ES-I3 (cell line): Measurements from ENCODE around the gene HMSD.

ENCODE experiments used
- H3K36me3 ChIP-seq: 2 replicates; pipeline ENCODE4 v1.6.1; 2013; ENCODE audit warnings: mild to moderate bottlenecking, low read length, control low read depth, moderate library complexity; ENCODE audit not compliant: insufficient read depth
- H3K4me1 ChIP-seq: 2 replicates; pipeline ENCODE4 v1.6.1; 2013; ENCODE audit warnings: mild to moderate bottlenecking, control low read depth, low read length; ENCODE audit not compliant: insufficient read depth
- H3K9ac ChIP-seq: 2 replicates; pipeline ENCODE4 v1.6.1; 2013; ENCODE audit warnings: low read depth, mild to moderate bottlenecking, low read length, moderate library complexity
- H3K9me3 ChIP-seq: 2 replicates; pipeline ENCODE4 v1.6.1; 2013; ENCODE audit warnings: mild to moderate bottlenecking, low read length, moderate library complexity; ENCODE audit not compliant: control insufficient read depth, insufficient read depth

Gene HMSD

DNA sequence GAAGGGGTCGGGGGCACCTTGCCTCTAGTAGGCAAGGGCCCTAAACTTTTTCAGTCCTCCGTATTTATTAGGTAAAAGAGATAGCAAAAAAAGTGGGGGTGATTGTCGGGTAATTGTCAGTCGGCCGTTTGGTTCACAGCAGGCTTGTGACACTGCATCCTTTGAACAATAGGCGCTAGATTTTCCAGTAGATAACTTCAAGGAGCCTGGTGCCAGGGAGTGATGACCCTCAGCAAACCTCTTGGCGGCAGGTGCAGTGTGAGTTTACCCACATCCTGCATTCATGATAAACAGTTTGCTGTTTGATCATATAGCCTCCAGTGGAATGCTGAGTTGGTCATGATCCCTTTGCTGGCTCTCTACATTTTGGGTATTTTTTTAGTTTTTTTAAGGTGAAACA lies 43.6 kb downstream of the HMSD start:
- H3K4me1 ChIP-seq, result no peaks in the 10 kb centered on the region
- H3K9ac ChIP-seq, result no peak overlapping the region
- peaks cover 14% of the 10 kb centered on the region for H3K9me3 ChIP-seq
- no peaks in the 10 kb centered on the region for H3K36me3 ChIP-seq

DNA sequence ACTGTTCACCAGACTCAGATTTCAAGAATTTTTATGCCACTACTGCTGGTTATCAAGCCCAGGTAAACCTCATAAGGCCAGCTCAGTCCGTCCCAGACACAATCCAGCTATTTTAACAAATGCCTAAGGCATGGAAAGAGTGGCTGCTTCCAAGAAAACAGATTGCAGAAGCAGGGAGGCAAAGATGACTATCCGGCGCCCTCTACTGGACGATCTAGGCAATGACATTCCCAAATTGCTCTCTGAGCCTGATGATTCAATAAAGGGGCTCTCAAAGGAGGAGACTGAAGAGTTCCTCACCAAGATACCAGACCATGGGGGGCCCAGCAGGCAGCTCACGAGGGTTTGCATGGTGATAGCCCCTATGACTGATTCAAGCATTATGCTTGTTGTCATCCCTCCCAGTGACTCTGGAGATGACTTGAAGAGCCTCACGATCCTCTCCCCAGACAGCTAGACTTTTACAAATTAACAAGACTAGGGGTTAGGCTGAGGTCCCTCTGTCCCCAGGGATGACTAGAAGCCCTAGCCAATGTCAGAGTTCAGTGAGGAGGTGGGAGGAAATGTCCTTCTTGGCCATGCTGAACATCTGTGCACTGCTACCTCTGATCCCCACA lies 45.8 kb downstream of the HMSD start:
- H3K4me1 ChIP-seq, result no peaks in the 10 kb centered on the region
- H3K36me3 ChIP-seq, result no peaks in the 10 kb centered on the region
- no peak overlapping the region for H3K9ac ChIP-seq
- H3K9me3 ChIP-seq, result peaks cover 14% of the 10 kb centered on the region

DNA sequence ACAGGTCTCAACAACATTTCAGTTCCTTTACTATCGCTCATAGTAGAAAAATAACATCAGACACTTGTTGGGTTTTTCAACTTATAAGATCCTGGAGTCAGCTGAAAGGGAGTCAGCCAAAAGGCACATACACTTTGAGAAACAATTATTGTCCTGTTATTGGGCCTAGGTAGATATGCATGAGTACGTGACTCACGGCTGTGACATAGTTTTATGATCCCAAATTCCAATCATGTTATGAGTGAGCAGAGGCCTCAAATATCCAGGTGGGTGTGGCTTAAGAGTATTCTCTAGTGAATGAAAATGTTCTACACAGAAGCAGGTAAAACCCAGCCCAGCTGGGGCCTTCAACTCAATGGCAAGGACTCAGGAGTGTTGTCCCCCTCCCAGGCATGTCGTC lies 47.9 kb downstream of the HMSD start:
- H3K9me3 ChIP-seq, result peaks cover 14% of the 10 kb centered on the region
- no peaks in the 10 kb centered on the region for H3K36me3 ChIP-seq
- H3K9ac ChIP-seq, result no peak overlapping the region
- no peaks in the 10 kb centered on the region for H3K4me1 ChIP-seq

DNA sequence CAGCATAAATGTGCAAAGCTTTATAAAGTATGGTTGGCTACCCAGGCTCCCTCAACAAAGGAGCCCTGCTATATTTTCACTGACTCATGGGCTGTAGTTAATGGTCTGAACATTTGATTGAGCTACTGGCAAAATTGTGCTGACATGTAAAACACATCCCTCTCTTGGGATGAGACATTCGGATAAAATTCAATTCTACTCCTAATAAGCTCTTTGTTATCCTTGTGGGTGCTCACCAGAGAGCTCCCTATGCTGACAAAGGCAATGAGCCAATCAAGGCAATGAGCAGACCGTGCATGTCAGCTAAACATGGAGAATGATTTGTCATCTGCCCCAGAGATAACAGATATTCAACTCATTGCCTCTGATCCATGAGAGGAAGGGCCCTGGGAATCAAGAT lies 48.5 kb downstream of the HMSD start:
- no peaks in the 10 kb centered on the region for H3K36me3 ChIP-seq
- no peak overlapping the region for H3K9ac ChIP-seq
- H3K9me3 ChIP-seq, result peaks cover 14% of the 10 kb centered on the region

DNA sequence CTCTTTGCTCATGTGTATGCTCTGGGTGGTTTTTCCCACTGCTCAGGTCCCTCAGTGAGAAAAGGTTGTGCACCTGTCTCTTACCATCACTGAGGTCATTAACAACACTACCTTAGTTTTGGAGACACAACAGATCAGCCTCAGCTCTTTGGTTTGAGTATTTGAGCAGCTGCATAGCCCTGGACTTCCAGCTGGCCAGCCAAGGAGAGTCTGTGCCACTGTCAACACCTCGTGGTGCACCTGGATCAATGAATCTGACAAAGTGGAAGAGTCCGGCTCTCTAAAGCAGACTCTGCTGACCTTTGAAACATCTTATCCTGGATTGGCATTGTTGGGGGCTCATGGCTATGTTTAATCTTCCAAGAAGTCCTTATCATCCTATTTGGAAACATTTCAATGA lies 50.8 kb downstream of the HMSD start:
- H3K9me3 ChIP-seq, result peaks cover 14% of the 10 kb centered on the region
- no peaks in the 10 kb centered on the region for H3K4me1 ChIP-seq
- no peak overlapping the region for H3K9ac ChIP-seq
- H3K36me3 ChIP-seq, result no peaks in the 10 kb centered on the region

More for the DNA sequence above, 48.5 kb downstream of the HMSD start:
- no peaks in the 10 kb centered on the region for H3K4me1 ChIP-seq

DNA sequence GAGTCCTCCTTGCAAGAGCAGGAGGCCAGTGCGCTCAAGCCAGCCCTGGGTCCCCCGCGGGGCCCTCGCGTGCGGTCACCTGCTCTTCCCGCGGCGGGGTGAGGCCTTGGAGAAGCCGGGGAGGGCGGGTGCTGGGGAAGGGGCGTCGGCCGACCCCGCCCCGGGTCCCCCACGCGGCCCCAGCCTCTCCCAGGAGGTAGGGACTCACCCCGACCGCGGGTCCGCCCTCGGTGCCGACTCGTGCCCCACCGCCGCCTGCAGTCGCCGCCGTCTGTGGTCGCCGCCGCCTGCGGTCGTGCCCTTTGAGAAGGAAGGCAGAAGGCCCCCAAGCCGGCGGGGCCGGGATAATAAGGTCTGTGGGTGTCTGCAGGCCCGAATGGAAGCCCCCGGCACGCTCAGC lies 53.5 kb downstream of the HMSD start:
- no peaks in the 10 kb centered on the region for H3K4me1 ChIP-seq
- H3K9ac ChIP-seq, result peak overlapping the region; percentile 9; the same call in 1 of the 2 replicates
- H3K9me3 ChIP-seq, result 0 out of 2 replicates have a peak, but pooled peaks cover 1% of the 10 kb centered on the region
- no peaks in the 10 kb centered on the region for H3K36me3 ChIP-seq

DNA sequence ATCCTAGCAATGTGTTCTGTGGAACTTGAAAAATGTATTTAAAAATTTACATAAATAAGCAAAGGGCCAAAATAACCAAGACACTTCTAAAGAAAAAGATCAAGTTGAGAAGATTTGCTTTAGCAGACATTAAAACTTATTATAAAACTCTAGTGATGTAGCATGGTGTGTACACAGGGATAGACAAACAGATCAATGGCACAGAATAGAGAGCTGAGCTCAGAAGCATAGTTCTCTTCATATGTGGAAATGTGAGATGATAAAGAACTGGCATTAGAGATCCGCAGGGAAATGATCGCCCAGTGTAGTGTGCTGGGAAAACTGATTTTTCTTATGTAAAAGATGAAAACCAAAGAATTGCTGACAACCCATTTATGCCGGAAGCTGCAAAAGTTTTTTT lies 60.2 kb downstream of the HMSD start:
- Histone ChIP-seq H3K36me3 (no peaks in the 10 kb centered on the region), H3K9me3 (no peaks in the 10 kb centered on the region), H3K9ac (no peak overlapping the region), H3K4me1 (no peaks in the 10 kb centered on the region)
